ENCODE data around the gene GPR142.

Gene GPR142

DNA sequence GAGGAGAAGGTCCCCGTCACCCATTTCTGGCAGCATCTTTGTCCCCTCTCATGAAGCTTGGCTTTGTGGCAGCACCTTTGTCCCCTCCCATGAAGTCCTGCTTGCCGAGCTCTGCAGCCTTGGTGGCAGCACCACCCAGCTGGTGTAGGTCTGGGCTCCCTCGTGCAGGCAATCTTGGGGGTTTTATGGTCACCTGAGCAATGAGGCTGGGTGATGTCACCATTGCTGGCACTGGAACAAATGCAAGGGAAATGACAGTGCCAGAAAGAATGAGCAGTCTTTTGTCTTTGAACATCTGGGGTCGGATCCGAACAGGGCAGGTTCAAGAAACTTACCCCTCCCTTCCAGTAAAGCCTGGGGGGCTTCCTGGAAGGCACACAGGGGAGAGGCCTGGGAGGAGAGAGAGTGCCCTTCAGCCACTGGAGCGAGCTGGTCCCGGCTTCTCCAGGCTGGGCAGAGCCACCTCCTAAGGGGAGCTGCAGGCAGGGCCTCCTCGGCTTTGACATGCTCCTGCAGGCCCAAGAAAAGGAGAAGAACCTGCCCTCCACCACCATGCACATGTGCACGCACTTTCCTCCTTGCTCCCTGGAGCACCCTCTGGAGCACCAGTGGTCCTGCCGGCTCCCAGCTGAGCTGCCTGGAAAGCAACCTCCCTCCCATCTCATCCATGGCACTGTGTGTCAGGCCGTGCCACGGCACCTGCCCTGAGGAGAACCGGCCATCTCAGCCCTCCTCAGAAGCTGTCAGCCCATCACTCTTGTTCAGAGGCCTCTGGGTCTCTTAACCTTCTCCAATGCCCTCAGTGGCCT is 21.7 kb upstream of the GPR142 start:
- DNase-seq (ENCODE audit: low spot score): peak; percentile 89

DNA sequence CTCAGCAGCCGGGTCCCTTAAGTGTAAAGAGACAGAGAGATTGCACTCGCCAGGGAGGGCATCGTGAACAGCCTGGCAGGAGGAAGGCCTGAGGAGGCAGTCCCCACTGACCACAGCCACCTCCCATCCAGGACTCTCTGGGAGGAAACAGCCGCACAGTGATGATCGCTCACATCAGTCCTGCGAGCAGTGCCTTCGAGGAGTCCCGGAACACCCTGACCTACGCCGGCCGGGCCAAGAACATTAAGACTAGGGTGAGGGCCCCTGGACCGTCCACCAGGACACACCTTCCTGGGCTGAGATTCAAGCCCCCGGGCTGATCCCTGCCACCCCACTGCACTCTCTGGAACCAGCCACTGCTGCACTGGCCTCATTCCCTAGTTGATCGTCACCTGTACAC is 19.7 kb upstream of the GPR142 start:
- DNase-seq (ENCODE audit: low spot score): no peak

DNA sequence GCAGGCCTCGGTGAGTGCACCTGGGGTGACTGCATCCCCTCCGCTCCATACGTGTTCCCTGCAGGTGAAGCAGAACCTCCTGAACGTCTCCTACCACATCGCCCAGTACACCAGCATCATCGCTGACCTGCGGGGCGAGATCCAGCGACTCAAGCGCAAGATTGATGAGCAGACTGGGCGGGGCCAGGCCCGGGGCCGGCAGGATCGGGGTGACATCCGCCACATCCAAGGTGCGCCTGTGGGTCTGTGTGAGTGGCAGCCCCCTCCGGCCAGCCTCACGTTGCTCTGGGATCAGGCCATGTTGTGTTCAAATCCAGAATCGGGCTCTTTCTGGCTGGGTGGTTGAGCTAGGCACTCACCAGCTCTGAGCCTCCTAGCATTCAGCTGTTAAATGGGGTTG is 18.2 kb upstream of the GPR142 start:
- no peak for DNase-seq (ENCODE audit: low spot score)

DNA sequence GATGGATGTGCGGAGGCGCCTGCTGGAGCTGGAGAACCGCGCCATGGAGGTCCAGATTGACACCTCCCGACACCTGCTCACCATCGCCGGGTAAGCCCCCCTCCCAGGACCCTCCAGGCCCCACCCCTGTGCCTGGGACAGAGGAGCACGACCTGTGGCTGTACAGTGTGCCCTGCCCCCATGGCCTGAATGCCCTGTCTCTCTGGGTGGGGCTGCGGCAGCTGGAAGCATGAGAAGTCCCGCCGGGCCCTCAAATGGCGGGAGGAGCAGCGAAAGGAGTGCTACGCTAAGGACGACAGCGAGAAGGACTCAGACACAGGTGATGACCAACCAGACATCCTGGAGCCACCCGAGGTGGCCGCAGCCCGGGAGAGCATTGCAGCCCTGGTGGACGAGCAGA is 16.8 kb upstream of the GPR142 start:
- DNase-seq (ENCODE audit: low spot score): no peak

DNA sequence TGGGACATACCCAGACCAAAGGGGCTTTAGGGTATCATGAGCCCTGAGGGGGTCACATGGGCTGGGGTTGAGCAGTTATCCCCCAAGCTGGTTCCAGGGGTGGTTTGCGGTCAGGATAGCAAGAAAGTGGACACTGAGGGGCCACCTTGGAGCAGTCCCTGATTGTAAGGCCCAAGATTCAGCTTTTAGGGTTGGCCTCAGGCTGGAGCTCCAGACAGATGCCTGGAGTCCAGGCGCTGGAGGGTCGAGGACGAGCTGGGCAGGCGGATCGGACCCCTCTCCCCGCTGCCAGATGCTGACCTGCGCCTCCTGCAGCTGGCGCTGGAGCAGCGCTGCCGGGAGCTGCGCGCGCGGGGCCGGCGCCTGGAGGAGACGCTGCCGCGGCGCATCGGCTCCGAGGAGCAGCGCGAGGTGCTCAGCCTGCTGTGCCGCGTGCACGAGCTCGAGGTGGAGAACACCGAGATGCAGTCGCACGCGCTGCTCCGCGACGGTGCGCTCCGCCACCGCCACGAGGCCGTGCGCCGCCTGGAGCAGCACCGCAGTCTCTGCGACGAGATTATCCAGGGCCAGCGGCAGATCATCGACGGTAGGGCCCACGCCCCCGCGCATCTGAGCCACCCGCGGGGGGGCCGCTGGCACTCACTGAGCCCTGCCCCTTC is 15.6 kb upstream of the GPR142 start:
- DNase-seq (ENCODE audit: low spot score): peak; percentile 35

DNA sequence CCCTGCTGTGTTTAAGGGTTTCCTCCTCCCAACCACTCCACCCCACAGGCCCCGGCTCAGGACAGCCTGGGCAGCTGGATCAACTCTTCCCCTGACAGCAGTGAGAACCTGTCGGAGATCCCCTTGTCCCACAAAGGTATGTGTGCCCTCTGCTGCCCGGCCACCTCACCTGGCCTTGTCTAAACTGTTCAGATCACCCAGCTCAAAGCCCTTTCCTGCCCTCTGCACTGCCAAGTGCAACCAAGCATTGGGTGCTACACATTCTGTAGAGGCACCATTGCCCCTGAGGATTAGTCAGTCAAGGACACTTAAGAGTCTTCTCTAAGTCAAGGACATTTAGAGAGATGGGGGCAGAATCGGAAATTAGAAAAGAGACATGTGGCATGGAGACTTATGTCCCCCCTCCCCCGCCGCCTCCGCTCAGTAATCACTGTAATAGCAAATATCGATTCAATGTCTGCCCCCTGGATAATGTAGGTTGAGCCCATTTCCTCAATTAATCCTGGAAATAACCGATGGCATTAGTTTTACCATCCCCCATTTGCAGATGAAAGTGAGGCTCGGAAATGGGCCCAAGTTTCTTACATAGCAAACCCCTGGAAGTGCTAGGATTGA is 13.8 kb upstream of the GPR142 start:
- DNase-seq (ENCODE audit: low spot score): no peak

DNA sequence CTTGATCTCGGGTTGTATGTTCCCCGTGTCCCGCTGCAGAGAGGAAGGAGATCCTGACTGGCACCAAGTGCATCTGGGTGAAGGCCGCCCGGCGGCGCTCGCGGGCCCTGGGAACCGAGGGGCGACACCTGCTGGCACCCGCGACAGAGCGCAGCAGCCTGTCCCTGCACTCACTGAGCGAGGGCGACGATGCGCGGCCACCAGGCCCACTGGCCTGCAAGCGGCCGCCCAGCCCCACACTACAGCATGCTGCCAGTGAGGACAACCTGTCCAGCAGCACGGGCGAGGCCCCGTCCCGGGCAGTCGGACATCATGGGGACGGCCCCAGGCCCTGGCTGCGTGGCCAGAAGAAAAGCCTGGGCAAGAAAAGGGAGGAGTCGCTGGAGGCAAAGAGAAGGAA is 13.2 kb upstream of the GPR142 start:
- DNase-seq (ENCODE audit: low spot score): peak; percentile 65

DNA sequence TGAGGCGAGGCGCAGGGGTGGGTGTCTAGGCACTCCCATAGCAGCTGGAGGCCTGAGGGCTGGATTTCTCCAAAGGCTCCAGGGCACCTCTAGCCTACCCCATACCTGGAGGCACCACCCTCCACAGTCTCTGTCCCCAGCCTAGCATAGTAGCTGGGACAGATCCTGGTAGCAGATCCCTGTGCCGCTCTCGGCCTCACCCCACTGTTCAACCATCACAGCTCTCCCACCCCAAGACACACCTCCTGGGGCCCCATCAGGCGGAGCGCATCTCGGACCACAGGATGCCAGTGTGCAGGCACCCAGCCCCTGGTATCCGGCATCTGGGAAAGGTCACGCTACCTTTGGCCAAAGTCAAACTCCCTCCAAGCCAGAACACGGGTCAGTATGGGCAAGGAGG is 12.7 kb upstream of the GPR142 start:
- no peak for DNase-seq (ENCODE audit: low spot score)

DNA sequence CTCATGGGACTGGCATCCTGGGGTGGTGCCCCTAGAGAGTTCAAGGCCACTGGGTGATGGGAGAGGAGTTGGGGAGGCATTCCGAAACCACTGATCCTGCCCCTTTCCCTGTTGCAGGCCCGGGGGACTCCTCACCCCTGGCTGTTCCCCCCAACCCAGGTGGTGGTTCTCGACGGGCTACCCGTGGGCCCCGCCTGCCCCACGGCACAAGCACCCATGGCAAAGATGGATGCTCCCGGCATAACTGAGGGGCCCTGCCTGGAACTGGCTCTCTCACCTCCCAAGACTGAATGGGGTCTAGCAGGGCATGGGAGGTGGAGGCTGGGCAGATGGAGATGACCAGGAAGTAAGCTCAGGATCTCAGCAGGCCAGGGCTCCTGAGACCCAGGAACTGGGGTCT is 12.2 kb upstream of the GPR142 start:
- no peak for DNase-seq (ENCODE audit: low spot score)

DNA sequence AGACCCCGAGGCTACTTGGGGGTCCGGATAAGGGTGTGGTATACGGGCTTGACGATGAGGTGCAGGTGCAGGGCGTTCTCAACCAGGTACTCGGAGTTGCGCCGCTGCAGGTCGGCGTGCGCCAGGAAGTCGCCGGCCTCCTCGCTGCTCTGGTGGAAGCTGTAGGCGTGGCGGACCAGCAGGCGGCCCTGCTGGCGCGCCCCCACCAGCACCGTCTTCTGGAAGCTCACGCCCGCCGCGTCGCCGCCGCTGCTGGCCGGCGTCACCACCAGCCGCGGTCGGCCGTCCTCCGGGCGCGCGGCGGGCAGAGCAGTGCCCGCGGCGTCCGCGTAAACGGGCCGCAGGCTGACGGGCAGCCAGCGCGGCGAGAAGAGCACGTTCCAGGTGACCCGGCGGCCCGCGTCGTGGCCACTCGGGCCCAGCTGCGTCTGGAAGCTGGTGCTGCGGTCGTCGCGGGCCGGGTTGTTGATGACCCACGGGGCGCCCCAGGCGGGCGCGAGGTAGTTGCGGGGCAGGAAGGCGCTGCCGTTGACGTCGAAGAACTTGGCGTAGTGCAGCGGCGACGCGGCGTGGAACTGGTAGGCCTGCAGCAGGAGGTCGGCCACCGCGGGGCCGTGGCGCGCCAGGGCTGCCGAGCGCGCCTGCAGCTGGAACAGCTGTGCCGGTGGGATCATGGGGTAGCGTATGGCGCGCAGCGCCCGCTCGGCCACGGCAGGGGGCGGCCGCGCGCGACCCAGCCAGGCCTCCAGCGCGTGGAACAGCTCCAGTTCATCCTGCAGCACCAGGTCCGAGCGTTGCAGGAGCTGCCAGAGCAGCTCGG is 10.4 kb upstream of the GPR142 start:
- peak; percentile 48 for DNase-seq (ENCODE audit: low spot score)

DNA sequence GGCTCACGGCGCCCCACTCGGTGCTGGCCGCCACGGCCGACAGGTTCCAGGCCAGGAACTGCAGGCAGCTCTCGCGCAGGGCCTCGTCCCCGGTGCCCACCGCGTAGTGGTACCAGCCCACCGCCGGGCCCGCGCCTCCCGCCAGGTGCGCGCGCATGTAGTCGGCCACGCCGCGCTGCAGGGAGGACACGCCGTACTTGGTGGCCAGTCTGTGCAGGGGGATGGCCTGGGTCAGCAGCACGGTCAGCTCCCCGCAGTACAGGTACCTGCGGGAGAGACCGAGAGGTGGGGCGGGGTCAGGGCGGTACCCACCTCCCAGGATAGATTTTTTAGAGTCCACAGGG is 9.9 kb upstream of the GPR142 start:
- DNase-seq (ENCODE audit: low spot score): no peak

DNA sequence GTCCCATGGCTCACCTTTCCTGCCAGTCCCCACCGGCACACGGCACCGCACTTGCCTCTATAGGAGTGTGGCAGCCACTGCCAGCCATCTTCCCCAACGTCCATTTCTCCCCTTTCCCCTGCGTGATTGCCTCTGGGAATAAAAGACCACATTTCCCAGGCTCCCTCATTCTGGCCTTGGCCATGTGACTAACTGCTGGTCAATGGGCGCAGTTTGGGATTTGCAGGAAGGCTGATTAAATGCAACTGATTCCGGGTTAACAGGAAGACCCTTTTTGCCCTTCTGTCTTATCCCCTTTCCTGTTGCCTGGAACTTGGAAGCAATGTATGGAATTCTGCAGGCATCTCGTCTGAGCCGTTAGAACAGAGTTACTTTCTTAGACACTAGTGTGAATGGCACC is 8.6 kb upstream of the GPR142 start:
- DNase-seq (ENCODE audit: low spot score): no peak

DNA sequence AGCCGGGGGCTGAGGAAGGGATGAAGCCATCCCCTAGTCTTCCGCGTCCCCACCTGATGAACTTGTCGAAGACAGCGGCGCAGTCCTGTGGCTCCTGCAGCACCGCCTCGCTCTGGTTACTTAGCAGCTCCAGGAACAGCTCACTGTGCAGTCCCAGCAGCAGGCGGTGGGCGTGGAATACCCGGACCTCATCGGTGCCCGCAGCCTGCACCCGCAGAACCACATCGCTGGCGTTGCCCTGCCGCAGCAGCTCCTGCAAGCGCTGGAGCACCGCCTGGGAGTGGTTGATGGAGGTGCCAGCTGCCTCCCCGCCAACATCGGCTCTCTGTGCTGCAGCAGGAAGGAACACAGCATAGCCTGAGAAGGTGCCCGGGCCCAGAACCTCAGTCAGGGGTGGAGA is 7.4 kb upstream of the GPR142 start:
- no peak for DNase-seq (ENCODE audit: low spot score)

DNA sequence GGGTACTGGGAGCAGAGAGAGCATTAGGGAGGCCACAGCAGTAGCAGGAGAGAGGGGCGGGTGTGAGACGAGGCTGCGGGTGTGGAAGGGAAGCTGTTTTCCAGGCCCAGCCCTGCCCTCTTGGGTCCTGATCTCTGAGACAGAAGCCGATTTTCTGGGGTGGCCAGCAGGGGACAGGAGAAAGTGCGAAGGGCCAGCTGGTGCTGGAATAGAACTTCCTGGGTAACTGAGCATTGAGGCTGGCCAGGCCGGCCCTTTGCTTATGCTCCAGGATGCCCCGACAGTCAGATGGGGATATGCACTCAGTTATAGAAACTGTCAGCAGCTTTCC is 6.4 kb upstream of the GPR142 start:
- no peak for DNase-seq (ENCODE audit: low spot score)

DNA sequence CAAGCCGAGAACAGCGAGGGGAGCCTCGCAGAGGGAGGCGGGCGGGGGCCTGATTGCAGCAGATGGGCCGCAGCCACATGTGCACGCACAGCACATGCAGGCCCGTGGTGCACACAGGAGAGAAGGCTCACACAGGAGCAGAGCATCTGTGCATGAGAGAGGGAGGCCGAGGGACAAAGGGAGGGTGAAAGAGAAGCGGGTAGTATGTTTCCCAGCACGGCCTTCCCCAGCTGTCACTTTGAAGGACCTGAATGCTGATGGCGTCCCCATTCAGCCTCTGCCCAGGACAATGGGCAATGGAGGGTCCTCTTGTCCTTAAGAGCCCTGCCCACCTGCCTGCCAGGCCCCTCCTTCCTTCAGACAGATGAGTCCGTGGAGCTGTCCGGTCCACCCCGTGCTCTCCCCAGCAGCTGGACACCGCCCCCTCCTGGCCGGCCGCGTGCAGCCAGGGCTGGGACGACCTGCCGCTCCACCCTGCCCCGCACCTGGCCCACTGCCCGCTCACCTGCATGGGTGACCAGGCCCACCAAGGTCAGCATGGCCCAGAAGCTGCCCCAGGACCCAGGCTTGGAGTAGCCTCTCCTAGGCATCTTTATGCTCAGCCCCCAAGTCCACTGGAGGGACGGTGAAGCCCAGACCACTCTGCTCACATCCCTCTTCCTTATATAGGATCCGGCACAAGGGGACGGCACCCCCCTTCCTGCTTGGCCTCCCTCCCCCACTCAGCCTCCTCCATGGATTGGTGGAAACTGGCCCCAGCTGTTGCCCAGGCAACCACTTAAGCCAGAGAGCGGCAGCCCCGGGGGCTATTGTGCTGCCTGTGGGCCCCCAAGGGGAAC is 5.9 kb upstream of the GPR142 start, which contains the start of gene BTBD17:
Gene BTBD17, minus strand, starts transcription at position 639 of the 839 bp plus-strand sequence. Its CDS starts 49 bp downstream, at position 590.
- peak; percentile 38 for DNase-seq (ENCODE audit: low spot score)

DNA sequence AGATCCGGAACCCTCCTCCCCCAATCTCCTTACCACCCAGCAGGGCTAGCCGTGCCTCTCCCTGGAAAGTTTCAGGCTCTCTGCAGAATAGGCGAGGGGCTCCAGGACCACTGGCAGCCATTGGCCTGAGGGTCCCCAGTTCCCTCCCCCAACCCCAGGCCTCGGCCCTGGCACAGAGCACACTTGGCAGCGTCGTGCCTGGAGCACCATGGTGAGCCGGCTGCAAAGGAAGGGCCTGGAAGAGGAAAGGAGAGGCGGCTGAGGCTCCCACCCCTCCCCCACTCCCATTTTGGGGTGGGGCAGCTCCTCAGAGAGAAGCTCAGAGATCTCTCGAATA is 5.3 kb upstream of the GPR142 start:
- no peak for DNase-seq (ENCODE audit: low spot score)

DNA sequence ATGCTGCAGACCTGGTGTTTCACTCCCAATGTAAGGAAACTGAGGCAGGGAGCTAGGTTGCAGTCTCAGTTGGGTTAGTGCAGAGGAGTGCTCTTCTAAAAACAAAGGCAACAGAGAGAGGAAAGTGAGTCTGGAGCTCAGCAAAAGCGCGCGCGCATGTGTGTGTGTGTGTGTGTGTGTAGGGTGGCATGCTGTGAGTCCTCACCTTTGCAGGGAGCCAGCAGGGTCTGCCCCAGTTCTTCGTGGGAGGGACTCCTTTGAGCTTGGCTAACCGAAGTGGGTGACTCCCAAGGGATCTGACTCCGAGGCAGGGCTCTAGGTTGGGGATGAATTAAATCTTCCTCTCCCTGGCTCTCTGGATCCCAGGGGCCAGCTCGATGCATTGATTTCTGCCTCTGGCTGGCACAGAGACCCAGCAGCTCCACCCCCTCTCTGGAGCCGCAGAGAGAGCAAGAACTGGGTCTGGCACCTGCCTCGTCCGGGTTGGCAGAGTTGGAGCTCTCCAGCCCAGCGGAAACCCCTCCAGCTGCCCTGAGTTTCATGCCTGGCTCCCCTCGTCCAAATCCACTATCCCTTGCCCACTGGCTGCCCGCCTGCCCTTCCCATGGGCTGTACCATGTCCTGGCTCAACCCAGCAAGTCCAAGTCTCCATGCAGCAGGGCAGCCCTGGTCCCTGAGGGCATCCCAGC is 4.4 kb upstream of the GPR142 start:
- no peak for DNase-seq (ENCODE audit: low spot score)

DNA sequence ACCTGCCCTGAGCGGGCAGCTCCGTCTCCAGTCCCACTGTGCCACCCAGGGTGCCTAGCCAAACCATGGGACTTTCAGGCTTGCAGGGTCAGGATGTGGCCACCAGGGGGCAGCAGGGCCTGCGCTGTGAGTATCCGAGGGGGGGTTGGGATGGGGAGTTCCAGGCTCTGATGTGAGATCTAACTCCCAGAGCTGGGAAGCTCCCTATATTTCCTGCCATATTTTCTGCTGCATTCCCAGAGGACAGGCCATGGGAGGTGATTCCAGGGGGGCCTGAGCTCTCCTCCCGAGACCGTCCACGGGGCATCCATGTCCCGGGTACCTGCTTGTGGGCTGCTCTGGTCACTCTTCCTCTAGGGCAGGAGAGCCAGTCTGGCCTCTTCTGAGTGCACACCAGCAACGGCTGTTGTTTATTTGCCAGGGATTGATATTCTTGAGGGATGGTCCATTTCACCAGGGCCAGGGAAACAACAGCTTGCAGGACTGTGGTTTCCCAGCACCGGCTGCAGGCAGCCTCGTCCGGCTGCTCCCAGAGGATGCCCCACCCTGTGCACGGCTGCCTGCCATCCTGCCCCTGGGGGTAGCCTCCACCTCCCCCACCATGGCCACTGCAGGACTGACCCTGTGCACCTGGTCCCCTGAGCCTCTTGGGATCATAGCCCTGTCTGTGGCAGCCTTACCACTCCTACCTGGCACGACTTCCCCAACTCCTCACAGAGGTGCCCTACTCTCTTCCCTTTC is 1.2 kb downstream of the GPR142 start:
- peak; percentile 47 for DNase-seq (ENCODE audit: low spot score)

DNA sequence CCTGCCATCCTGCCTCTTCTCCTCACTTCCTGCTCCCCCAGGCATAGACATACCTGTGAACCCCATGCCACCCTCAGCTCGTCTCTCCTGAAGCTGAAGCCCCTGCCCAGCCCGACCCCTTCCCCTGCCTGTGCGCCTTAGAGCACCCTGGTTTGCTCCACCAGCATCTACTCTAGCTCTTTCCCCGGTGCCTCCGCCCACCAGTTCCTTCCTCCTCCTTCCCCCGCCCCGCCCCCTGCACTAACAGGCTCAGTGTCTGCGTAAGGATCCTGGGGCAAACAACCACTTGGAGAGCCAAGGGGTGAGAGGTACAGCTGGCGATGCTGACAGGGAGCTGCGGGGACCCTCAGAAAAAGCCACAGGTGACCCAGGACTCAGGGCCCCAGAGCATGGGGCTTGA is 1.9 kb downstream of the GPR142 start:
- DNase-seq (ENCODE audit: low spot score): no peak

DNA sequence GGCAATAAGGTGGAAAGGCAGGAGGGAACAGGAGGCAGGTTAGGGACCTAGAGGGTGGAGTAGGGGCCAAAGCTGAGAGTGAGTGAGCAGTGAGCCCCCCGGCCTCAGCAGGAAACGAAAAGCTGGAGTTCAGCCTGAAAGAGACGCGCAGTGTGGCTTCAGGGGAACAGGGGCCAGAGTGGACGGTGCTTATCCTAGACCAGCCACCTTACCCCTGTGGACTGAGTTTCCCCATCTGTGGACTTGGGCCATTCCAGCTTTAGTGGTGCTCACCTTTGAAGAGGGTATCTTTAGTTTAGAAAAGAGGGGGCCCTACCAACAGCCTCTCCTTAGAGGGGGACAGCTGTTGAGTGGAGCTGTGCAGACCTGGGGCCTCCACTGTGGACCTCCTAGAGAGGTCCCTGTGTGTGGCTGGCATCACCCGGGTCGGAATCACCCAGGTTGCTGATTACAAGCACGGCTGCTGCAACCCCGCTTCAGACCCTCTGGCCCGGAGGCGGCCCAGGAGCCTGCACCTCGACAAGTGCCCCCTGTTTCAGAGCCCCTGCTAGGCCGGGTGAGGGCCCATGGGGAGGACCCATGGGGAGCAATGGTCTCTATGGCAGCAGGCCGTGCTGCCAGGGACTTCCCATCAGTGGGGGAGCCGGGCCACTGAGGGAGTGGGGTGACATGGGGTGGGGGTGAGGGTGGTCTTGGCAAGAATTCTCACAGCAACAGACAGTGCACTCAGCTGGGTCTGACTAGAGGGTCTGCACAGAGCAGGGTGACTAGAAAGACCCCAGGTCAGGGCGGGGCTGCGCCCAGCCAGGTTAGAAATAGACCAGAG is 2.6 kb downstream of the GPR142 start:
- no peak for DNase-seq (ENCODE audit: low spot score)
